Measurements from ENCODE around the gene SLC25A40. TPM values are rescaled to one million over a fixed set of nuclear protein-coding genes. Genes with fewer than 3 reads are reported as not detected.
A peak's percentile ranks its signal among the peaks of the same experiment; 100 is the strongest.
"Not testable (repeated sequence)": the region's sequence is repeated elsewhere in the genome, so short reads cannot be mapped to it uniquely, and the experiment has no call there.

SLC25A40 gene
- 6.9 and 22.9 TPM in 2 replicates for total RNA-seq (ENCODE audit: low replicate concordance)

GRCh38 chr7:87876040-87876868 lies at the start of gene SLC25A40, which contains the start of gene DBF4:
Gene SLC25A40, minus strand, starts transcription at chr7:87876360. Its CDS starts 17,633 bp downstream, at chr7:87858727.
Gene DBF4, plus strand, starts transcription at chr7:87876493. Its CDS starts 240 bp downstream, at chr7:87876733.
- peak within 1 kb of the TSS; percentile 87 for H3K4me3 ChIP-seq (ENCODE audit: low read depth, low read length)
- DNase-seq (ENCODE audit: low read depth): peak; percentile 88
- TF ChIP-seq, protein P1, sequence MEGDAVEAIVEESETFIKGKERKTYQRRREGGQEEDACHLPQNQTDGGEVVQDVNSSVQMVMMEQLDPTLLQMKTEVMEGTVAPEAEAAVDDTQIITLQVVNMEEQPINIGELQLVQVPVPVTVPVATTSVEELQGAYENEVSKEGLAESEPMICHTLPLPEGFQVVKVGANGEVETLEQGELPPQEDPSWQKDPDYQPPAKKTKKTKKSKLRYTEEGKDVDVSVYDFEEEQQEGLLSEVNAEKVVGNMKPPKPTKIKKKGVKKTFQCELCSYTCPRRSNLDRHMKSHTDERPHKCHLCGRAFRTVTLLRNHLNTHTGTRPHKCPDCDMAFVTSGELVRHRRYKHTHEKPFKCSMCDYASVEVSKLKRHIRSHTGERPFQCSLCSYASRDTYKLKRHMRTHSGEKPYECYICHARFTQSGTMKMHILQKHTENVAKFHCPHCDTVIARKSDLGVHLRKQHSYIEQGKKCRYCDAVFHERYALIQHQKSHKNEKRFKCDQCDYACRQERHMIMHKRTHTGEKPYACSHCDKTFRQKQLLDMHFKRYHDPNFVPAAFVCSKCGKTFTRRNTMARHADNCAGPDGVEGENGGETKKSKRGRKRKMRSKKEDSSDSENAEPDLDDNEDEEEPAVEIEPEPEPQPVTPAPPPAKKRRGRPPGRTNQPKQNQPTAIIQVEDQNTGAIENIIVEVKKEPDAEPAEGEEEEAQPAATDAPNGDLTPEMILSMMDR (IDR thresholded peaks at IDR 0.05; ENCODE audit: insufficient read depth, low read length): no peak

DNA sequence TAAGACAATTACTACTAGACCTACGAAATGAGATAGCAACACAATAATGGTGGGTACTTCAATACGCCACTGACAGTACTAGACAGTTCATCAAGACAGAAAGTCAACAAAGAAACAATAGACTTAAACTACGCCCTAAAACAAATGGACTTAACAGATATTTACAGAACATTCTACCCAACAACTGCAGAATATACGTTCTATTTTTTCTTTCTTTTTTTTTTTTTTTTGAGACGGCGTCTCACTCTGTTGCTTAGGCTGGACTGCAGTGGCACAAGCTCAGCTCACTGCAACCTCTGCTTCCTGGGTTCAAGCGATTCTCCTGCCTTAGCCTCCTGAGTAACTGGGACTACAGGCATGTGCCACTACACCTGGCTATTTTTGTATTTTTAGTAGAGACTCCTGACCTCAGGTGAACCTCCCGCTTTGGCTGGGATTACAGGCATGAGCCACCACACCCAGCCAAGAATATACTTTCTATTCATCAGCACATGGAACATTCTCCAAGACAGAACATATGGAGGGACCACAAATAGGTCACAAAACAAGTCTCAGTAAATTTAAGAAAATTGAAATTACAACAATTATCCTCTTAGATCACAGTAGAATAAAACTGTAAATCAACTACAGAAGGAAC lies 46.7 kb upstream of the SLC25A40 start:
- not testable (repeated sequence) for DNase-seq (ENCODE audit: low read depth); H3K4me3 ChIP-seq (ENCODE audit: low read depth, low read length)

GRCh38 chr7:87920578-87920977 lies 44.4 kb upstream of the SLC25A40 start:
- DNase-seq (ENCODE audit: low read depth): no peak
- TF ChIP-seq, protein P1 (IDR thresholded peaks at IDR 0.05; ENCODE audit: insufficient read depth, low read length): no peak
- H3K4me3 ChIP-seq (ENCODE audit: low read depth, low read length): no peak overlapping the region

- DNase-seq (ENCODE audit: low read depth): no peak
- no peak overlapping the region for H3K4me3 ChIP-seq (ENCODE audit: low read depth, low read length)
- TF ChIP-seq, protein P1 (IDR thresholded peaks at IDR 0.05; ENCODE audit: insufficient read depth, low read length): no peak
Observed at GRCh38 chr7:87919875-87920274, 43.7 kb upstream of the SLC25A40 start.

DNA sequence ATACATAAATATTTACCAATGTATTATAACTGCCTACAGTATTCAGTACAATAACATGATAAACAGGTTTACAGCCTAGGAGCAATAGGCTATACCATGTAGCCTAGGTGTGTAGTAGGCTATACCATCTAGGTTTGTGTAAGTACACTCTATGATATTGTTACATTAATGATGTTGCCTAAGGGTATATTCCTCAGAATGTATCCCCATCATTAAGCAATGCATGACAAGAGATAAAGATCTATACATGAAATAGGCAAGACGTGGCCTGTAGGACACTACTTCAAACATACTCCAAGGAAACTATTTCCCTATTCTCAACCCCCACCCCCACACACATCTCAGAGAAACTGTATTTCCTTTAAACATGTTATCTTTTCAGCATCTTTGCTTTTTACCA lies 42.6 kb upstream of the SLC25A40 start:
- H3K4me3 ChIP-seq (ENCODE audit: low read depth, low read length): no peak overlapping the region
- DNase-seq (ENCODE audit: low read depth): no peak
- TF ChIP-seq, protein P1 (IDR thresholded peaks at IDR 0.05; ENCODE audit: insufficient read depth, low read length): no peak

- TF ChIP-seq, protein P1 (IDR thresholded peaks at IDR 0.05; ENCODE audit: insufficient read depth, low read length): no peak
- no peak for DNase-seq (ENCODE audit: low read depth)
- H3K4me3 ChIP-seq (ENCODE audit: low read depth, low read length): no peak overlapping the region
Observed at GRCh38 chr7:87912121-87912520, 36.0 kb upstream of the SLC25A40 start.

DNA sequence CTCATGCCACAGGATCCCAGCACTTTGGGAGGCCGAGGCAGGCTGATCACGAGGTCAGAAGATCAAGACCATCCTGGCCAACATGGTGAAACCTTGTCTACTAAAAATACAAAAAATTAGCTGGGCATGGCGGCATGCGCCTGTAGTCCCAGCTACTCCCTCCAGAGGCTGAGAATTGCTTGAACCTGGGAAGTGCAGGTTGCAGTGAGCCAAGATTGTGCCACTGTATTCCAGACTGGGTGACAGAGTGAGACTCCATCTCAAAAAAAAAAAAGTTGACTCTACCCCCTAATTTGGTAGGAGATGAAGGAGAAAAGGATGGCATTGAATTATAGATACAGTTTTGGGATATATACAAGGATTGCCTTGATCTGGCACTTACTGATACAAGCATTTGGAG lies 32.7 kb upstream of the SLC25A40 start:
- not testable (repeated sequence) for H3K4me3 ChIP-seq (ENCODE audit: low read depth, low read length); DNase-seq (ENCODE audit: low read depth)

GRCh38 chr7:87907136-87907906 lies 31.2 kb upstream of the SLC25A40 start:
- peak; percentile 13 for DNase-seq (ENCODE audit: low read depth)

More at GRCh38 chr7:87907136-87907906, 31.2 kb upstream of the SLC25A40 start:
- not testable (repeated sequence) for H3K4me3 ChIP-seq (ENCODE audit: low read depth, low read length)
